HG02763 (cell line): Measurements from ENCODE around the gene RRM2.
A peak's percentile ranks its signal among the peaks of the same experiment; 100 is the strongest.

ENCODE experiments used
- ATAC-seq: cut with Tn5 transposase; IDR thresholded peaks from one replicate; pipeline ENCODE4 v1.9.1; 2021; ENCODE audit warnings: mild to moderate bottlenecking, moderate library complexity; ENCODE audit not compliant: unreplicated experiment

Gene RRM2

GRCh38 chr2:10122500-10123280, at the start of gene RRM2:
RRM2 (plus strand) TSS chr2:10122739; CDS start chr2:10122799, 60 bp downstream.
- peak; percentile 68 for ATAC-seq

- no peak for ATAC-seq
These were observed 48.8 kb upstream of the RRM2 start for GRCh38 chr2:10073706-10074105.

DNA sequence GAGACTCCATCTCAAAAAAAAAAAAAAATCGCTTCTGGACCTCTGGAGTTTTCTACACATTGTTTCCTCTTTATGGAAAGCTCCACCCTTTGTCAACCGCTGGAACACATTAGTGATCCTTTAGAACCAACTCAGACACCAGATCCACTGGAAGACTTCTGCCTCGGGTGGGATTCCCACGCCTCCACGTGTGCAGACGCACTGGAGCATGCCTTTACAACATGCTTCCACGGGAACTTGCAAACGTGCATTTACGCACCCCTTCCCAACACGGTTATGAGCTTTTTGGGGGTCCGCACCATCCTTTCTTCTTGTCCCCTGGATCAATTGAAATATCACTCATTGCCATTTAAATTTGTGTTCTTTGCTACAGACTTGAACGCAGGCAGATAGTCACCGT, 47.4 kb upstream of the RRM2 start:
- no peak for ATAC-seq

DNA sequence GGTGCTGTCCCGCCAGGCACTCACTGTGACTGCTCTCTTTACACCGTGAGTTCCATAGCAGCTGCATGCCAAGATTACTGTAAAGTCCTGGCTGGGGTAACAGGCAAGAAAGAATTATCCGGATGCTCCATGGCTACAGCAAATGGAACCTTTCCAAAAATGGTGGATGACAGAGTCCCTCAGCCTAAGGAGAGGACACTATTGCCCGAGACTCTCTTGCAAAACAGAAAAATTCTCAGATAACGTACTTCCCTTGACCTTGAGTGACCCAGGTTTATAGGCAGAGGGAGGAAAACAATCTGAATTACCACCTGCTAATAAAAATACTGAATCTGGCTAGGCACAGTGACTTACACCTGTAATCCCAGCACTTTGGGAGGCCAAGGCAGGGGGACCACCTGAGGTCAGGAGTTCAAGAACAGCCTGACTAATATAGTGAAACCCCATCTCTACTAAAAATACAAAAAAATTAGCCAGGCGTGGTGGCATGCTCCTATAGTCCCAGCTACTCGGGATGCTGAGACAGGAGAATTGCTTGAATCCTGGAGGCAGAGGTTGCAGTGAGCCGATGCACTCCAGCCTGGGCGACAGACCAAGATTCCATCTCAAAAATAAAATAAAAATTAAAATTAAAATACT, 46.8 kb upstream of the RRM2 start:
- ATAC-seq: no peak

DNA sequence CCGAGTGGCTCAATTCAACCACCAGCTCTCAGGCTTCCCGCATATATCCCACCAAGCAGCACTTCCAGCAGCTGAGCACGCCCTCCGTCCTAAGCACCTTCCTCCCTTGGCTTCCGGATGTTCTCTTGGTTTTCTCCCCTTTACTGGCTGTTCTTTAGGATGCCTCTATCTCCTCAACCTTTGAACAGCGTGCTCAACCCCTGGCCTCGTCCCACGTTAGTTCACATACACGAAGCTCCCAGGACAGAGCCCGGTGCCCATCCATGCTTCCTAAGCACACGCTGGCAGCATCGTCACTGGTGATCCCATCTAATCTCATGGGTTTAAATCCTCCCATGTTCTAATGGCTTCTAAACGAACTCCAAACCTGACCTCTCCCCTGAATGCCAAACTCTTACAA, 46.0 kb upstream of the RRM2 start:
- no peak for ATAC-seq

DNA sequence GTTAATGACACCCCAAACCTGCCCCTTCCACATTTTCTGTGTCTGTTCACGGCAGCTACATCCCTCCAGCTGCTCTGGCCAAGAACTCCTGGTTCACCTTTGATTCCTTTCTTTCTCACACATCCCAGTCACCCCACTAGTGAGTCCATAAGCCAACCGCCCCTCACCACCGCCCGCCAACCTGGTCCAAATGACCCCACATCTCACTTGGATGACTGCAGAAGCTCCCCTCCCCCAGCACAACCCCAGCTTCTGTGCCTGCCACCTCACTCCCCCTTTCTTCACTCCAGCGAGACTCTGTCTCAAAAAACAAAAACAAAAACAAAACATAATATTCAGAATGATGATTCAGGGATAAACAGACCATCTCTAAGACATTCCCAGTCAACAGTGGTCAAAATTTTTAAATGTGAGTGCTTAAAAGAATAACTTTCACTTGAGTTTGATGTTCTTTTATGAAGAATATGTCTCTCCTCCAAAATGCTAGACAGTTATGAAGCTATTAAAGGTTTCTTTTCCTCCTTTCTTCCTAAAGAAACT, 45.5 kb upstream of the RRM2 start:
- no peak for ATAC-seq

- ATAC-seq: no peak
These were observed 44.5 kb upstream of the RRM2 start for GRCh38 chr2:10078001-10078400.

DNA sequence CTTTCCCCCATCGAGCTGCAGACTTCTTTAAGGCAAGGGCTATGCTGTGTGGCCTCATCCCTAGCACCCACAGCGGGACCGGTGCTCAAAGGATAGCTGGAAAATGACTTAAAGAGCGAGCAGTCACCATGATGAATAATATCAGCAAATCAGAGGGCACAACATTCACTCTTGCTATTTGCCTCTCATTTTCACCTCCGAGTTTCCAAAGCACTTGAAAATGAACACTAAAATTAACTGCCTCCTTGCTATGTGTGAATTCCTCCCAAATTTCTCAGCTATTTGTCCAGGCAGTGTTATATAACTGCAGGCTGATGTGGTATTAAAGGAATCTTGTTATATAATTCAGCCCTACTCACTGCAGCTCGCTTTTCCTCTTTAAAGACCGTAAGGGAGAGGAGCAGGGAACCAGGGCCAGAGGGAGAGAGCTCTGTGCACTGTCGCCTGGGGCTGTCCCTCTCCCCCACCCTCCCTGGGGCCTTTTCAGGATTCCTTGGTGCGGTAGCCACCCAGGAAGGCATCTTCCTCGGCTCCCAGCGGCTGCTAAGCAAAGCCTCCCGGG, 43.8 kb upstream of the RRM2 start:
- ATAC-seq: no peak

DNA sequence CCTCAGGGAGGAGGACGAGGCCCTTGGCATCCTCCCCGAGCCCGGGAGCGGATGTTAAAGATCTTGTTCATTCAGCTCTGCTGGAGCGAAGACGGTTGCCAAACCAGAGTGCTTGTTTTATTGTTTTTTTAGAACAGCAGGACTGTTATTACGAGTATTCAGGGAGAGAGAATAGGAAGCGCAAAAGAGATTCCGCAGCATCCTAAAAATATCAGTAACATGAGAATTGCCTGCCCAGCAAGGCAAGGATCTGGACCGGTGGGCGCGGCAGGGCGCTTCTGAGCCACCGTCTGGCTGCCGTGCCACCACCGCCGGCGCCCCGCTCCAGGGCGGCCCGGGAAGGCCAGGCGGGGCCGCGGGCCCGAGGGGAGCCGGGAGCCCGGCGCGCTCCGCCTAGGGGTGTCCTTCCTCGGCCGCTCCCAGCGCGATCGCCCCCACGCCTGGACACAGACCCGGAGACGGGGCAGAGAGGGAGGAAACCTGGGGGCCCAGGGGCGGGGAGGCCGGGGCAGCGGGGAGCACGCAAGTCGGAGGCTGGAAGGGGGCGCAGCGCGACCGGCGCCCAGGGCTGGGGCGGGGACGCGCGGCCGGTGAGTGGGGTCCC, 43.2 kb upstream of the RRM2 start:
- peak; percentile 10 for ATAC-seq

GRCh38 chr2:10079870-10080535, 42.5 kb upstream of the RRM2 start, which contains the start of gene CYS1:
CYS1 (minus strand) TSS chr2:10080411; CDS start chr2:10080223, 188 bp downstream.
- ATAC-seq: peak; percentile 34

- ATAC-seq: peak; percentile 28
These were observed 41.8 kb upstream of the RRM2 start for GRCh38 chr2:10080536-10081304.

DNA sequence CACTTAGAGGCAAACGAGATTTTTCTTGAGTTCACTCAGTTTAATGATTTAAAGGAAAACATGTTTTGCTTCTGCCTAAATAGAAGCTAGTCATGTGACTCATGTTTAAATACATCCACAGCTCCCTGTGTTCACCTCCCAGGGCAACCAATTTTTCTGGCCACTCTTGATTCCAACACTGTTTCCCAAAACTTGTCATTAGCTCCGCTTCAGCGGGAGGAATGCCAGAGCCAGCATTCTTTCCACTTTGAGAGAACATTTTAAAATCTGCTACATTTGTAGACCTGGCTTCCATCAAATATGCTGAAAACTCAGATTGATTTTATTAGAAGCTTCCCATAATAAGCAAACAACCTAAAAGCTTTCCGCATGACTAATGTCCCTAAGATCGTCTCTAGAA, 39.5 kb upstream of the RRM2 start:
- ATAC-seq: no peak

DNA sequence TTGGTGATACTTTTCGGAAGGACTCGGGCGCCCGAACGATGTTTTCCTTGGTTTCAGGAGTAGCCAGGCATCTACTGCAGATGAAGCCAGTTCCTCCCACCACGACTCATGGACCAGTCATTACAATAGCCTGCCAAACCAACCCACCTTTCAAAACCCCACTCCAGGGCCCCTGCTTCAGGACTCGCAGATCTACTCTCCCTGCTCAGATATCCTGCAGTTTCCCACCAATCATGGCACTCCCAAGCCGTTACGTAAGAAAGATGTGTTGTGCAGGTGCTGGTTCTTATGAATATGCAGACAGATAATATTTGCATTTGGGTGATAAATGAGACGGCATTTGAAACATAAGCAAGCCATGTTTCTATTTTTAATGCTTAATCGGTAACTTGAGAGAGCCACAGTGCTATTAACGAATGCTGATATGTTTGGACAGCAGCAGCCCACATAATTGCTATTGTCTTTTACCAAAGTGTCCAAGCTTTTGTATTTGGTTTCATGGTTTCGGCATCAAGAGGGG, 38.8 kb upstream of the RRM2 start:
- peak; percentile 32 for ATAC-seq

DNA sequence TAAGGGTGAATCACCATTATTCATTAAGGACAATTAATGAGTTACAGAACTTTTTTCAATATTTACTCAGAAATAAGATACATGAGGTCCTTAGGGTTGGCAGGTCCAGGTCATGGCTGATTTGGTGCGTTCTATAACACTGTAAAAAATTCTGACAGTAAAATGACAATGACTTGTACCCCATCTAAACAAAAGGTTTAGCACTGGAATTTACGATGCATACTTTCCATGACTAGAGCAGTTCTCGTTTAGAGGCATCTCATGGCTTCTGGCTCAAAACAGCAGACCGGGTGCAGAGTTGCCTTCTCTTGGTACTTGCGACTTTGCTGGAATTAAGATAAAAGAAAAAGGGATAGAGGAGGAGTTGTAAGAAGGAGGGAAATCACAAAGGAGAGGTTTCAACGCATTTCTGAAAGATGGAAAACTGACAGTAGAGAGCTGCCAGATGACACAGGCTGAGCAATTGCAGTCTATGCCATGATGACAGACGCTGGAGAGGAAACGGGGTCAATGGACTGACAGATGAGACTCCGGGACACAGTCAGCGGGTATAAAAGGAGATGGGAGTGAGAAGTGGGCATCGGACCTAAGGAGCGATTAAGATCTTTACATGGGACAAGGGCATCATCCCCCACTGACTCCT, 38.2 kb upstream of the RRM2 start:
- ATAC-seq: no peak

DNA sequence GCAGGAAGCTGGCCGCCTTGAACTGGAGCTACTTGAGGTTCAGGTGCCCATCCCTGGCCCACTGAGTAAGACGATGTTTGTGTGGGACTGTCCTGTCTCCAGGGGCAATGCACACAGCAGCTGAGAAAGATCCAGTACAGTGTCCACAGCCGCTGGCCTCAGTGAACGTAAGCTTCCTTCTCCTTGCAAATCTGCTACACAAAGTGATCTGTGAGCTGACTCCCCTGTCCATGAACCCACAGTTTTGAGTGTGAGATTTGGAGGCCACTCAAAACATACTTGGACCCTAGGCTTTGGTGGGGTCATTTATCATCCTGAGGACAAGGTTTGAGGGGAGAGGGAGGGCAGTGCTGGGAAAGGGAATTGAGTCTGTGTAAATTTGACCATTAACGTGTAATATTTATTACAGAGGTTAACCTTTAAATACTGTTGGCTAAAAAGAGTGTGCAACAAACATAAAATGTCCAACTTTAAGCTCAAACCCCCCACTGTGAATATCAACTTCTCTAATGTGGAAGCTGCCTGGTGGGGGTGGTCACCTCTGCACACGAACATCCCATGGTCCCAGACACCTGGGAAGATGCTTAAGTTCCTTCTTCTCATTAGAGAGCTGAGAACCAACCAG, 37.4 kb upstream of the RRM2 start:
- no peak for ATAC-seq

DNA sequence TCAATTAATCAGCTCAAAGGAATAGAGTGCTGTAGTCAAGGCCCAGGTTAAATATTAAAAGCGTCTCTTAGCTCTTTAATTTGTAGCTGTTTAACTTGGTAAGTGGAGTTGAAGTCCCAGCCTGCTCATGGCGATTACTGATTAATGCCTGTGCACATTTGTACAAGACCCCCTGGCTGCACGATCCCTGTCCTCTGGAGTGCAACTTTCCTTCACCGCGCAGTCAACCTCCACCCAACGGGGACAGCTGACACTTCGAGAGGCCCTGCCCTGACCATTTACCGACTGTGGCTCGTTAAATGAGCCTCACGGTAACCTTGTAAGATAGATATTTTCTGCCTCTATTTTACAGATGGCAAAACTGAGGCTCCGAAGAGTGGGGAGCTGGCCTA, 36.9 kb upstream of the RRM2 start:
- no peak for ATAC-seq

DNA sequence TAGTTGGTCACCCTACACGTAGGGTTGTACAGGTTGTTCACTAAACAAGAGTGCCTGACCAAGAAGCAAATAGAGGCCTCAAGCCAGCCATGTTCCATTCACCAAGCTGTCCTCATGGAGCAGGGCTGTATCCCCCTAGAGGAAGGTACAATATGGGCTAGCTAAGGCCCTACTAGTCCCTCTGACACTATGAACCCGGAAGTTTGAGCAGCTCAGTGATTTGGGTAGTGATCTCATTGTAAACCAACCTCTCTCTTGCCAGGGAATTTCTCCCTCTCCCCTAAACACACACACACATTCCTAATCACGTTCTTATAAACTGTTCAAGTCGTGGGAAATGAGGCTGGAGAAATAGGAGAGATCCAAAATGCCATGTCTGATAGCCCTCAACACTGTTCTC, 35.6 kb upstream of the RRM2 start:
- no peak for ATAC-seq

DNA sequence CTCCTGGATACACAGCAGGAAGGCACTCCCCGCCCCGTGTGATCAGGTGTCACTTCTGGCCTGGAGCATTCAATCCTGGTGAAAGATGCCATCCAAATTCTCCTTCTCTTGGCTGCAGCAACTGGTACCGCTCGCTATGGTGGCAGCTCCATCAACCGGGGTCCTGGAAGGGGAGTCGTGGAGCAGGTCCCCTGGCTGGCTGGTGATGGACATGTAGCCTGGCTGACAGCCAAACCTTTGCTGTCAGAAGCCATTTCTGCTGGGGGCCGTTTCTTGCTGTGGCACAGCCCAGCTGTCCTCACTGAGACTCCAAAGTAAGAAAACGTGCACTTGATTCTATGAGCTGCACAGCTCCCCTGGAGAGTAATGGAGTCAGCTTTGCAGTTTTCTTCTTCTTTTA, 35.2 kb upstream of the RRM2 start:
- ATAC-seq: no peak

GRCh38 chr2:10089565-10090190, 32.9 kb upstream of the RRM2 start:
- no peak for ATAC-seq
